ENCODE measurements around the gene ALOX5AP. TPM values are rescaled to one million over a fixed set of nuclear protein-coding genes. Genes with fewer than 3 reads are reported as not detected.

Gene ALOX5AP
- total RNA-seq, 1 donor from 2014 or later, result not detected

GRCh38 chr13:30734439-30734838, 904 bp upstream of the ALOX5AP start:
- DNase-seq (ENCODE audit: low spot score, unreplicated experiment), result no peak
- no peak overlapping the region for H3K27ac Mint-ChIP-seq
- H3K4me3 Mint-ChIP-seq (ENCODE audit: low read depth), result no peak overlapping the region
- H3K27me3 Mint-ChIP-seq, result peaks cover 46% of the 10 kb centered on the region
- no peaks in the 10 kb centered on the region for H3K9me3 Mint-ChIP-seq (ENCODE audit: low read depth)
- no peaks in the 10 kb centered on the region for H3K36me3 Mint-ChIP-seq (ENCODE audit: insufficient read depth)
- H3K4me1 Mint-ChIP-seq (ENCODE audit: low read depth), result peaks cover 9% of the 10 kb centered on the region
- TF ChIP-seq, protein P1, sequence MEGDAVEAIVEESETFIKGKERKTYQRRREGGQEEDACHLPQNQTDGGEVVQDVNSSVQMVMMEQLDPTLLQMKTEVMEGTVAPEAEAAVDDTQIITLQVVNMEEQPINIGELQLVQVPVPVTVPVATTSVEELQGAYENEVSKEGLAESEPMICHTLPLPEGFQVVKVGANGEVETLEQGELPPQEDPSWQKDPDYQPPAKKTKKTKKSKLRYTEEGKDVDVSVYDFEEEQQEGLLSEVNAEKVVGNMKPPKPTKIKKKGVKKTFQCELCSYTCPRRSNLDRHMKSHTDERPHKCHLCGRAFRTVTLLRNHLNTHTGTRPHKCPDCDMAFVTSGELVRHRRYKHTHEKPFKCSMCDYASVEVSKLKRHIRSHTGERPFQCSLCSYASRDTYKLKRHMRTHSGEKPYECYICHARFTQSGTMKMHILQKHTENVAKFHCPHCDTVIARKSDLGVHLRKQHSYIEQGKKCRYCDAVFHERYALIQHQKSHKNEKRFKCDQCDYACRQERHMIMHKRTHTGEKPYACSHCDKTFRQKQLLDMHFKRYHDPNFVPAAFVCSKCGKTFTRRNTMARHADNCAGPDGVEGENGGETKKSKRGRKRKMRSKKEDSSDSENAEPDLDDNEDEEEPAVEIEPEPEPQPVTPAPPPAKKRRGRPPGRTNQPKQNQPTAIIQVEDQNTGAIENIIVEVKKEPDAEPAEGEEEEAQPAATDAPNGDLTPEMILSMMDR (IDR thresholded peaks at IDR 0.05; ENCODE audit: unreplicated experiment), result no peak

- TF ChIP-seq, protein P1 (IDR thresholded peaks at IDR 0.05; ENCODE audit: unreplicated experiment), result no peak
- H3K9me3 Mint-ChIP-seq (ENCODE audit: low read depth), result no peaks in the 10 kb centered on the region
- H3K36me3 Mint-ChIP-seq (ENCODE audit: insufficient read depth), result no peaks in the 10 kb centered on the region
- H3K27me3 Mint-ChIP-seq, result peaks cover 57% of the 10 kb centered on the region
- DNase-seq (ENCODE audit: low spot score, unreplicated experiment), result no peak
- peaks cover 6% of the 10 kb centered on the region for H3K4me1 Mint-ChIP-seq (ENCODE audit: low read depth)
- H3K27ac Mint-ChIP-seq, result no peak overlapping the region
- H3K4me3 Mint-ChIP-seq (ENCODE audit: low read depth), result no peak overlapping the region
Measured at GRCh38 chr13:30735872-30736175, 481 bp downstream of the ALOX5AP start.

GRCh38 chr13:30736461-30737320, 1.3 kb downstream of the ALOX5AP start:
- no peak overlapping the region for H3K27ac Mint-ChIP-seq
- H3K36me3 Mint-ChIP-seq (ENCODE audit: insufficient read depth), result no peaks in the 10 kb centered on the region
- H3K27me3 Mint-ChIP-seq, result peaks cover 57% of the 10 kb centered on the region
- no peaks in the 10 kb centered on the region for H3K9me3 Mint-ChIP-seq (ENCODE audit: low read depth)
- TF ChIP-seq, protein P1 (IDR thresholded peaks at IDR 0.05; ENCODE audit: unreplicated experiment), result no peak
- H3K4me1 Mint-ChIP-seq (ENCODE audit: low read depth), result peaks cover 6% of the 10 kb centered on the region
- no peak overlapping the region for H3K4me3 Mint-ChIP-seq (ENCODE audit: low read depth)
- no peak for DNase-seq (ENCODE audit: low spot score, unreplicated experiment)

DNA sequence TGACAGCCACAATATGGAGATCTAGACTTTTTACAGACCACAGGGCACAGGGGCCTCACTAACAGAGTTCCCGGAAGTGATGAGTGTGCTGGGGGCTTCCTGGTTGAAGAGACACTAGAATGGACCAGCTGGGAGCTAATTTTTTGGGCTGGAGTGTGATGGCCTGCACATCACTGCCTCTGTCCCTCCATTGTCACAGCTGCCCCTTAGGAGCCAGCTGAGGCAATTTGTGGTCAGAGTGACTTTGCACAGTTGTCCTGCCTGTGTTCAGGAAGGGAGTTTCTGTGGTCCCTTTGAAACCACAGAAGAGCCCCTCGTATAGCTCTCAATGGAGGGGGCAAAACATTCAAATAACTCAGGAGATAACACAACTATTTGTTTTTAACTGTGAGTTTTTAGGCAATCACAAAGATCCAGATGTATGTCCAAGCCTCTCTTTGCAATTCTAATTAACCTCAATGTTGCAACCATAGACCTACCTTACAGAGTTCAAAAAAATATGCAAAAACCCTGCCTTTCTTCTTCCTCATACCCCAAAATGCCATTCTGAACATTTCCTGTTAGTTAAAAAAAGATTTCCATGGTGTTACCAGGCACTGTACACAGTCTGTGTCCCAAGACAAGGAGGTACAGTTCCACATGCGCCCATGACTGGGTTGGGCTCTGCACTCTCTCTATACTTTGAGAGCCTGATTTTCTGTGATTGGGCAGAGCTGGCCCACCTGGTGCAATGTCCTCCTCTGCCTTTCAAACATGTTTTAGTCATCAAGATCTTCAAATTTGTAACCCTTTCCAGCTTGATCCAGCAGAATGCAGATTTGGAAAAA, 2.4 kb downstream of the ALOX5AP start:
- DNase-seq (ENCODE audit: low spot score, unreplicated experiment), result no peak
- H3K4me3 Mint-ChIP-seq (ENCODE audit: low read depth), result no peak overlapping the region
- no peaks in the 10 kb centered on the region for H3K9me3 Mint-ChIP-seq (ENCODE audit: low read depth)
- peaks cover 6% of the 10 kb centered on the region for H3K4me1 Mint-ChIP-seq (ENCODE audit: low read depth)
- TF ChIP-seq, protein P1 (IDR thresholded peaks at IDR 0.05; ENCODE audit: unreplicated experiment), result no peak
- H3K27ac Mint-ChIP-seq, result no peak overlapping the region
- H3K27me3 Mint-ChIP-seq, result peaks cover 52% of the 10 kb centered on the region
- H3K36me3 Mint-ChIP-seq (ENCODE audit: insufficient read depth), result no peaks in the 10 kb centered on the region

DNA sequence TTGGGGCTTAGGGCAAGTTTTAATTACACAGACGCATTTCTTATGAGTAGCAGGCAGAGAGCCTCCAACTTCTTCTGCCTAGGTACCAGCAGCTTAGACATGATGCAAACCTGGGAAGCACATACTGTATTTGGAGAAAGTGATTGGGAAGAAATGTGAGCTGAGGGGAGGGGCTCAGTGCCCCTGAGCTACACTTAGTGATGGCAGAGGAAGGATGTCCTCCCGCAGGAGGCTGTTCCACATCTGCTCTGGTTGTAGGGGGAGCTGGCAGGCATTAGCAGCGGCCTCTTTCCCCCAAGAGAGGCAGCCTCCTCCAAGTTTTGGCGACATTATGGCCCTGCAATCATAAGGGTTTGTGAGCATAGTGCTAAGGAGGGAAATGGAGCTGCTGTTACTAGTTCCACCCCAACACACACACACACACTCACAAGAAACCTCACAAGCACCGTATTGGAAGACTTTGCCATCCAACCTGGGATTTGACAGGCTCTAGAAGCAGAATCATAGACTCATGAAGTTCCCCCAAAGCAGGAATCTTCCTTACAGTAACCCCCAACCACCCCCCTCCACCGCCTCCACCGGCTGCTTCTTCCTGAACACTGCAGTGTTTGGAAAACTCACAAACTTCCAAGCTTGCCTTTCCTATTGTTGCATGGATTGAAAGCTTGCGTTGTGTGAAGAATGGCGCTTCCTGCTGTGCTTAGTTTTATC, 3.3 kb downstream of the ALOX5AP start:
- DNase-seq (ENCODE audit: low spot score, unreplicated experiment), result no peak
- Mint-ChIP-seq H3K36me3 (ENCODE audit: insufficient read depth) (no peaks in the 10 kb centered on the region), H3K9me3 (ENCODE audit: low read depth) (no peaks in the 10 kb centered on the region), H3K27me3 (peaks cover 51% of the 10 kb centered on the region), H3K27ac (no peak overlapping the region), H3K4me1 (ENCODE audit: low read depth) (peaks cover 8% of the 10 kb centered on the region), H3K4me3 (ENCODE audit: low read depth) (no peak overlapping the region)
- TF ChIP-seq, protein P1 (IDR thresholded peaks at IDR 0.05; ENCODE audit: unreplicated experiment), result no peak
